Measurements from ENCODE around the gene GLI3.

DNA sequence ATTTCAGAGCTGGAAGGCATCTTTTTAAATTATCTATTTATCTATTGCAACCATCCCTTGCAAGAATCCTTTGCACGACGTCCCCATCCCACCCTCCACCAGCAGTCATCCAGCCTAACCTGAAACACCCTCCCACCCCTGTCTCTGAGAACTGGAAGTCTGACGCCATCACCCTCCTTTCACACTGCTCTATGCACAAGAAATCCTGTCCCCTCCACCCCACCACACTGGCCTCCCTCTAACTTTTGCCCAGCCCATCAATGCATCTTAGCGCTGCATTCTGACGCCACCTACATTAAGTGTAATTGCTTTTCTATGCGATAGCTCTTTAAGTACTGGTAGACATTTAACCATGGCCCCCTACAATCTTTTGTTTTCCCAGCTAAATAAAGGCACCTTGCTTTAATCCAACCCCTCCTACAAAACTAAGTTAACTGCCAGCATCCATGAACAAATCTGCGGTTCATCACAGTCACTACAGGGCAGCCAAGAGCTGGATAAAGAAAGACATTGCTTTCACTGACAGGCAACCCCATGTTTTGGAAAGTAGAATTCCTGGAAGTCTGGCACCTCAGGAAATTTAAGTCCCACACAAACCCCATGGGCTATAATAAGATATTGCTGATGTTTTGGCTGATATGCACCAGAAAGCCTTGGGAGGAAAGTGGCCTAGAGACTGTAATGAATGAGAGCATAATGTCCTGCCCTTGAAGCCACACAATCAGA is 128.0 kb downstream of the GLI3 start:
- TF ChIP-seq RFX5 (IDR thresholded peaks at IDR 0.05): no peak
- TF ChIP-seq SREBF2 (IDR thresholded peaks at IDR 0.05): no peak
- TF ChIP-seq CEBPB (IDR thresholded peaks at IDR 0.05): no peak
- TF ChIP-seq, protein P1, sequence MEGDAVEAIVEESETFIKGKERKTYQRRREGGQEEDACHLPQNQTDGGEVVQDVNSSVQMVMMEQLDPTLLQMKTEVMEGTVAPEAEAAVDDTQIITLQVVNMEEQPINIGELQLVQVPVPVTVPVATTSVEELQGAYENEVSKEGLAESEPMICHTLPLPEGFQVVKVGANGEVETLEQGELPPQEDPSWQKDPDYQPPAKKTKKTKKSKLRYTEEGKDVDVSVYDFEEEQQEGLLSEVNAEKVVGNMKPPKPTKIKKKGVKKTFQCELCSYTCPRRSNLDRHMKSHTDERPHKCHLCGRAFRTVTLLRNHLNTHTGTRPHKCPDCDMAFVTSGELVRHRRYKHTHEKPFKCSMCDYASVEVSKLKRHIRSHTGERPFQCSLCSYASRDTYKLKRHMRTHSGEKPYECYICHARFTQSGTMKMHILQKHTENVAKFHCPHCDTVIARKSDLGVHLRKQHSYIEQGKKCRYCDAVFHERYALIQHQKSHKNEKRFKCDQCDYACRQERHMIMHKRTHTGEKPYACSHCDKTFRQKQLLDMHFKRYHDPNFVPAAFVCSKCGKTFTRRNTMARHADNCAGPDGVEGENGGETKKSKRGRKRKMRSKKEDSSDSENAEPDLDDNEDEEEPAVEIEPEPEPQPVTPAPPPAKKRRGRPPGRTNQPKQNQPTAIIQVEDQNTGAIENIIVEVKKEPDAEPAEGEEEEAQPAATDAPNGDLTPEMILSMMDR (IDR thresholded peaks at IDR 0.05): no peak
